Measurements from ENCODE around the gene SRD5A2.

SRD5A2 gene

DNA sequence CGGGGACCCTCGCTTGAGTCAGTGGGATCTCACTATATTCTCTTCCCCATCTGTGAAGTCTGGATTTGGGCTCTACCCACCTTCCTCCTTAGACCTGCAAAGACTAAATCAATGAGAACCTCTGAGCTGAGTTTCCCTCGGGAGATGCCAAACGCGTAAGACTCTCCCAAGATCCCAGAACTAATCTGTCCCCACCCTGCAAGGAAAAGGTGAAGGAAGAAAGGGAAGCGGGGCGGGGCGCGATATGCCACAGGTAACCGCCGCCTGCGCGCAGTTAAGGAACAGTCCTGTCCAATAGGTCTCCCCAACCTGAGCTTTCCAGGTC, 780 bp downstream of the SRD5A2 start:
- Histone ChIP-seq H3K9me3 (no peaks in the 10 kb centered on the region), H3K4me1 (ENCODE audit: control insufficient read depth in 1 of 2, insufficient read depth in 1 of 2, low read depth in 1 of 2, low read length in 1 of 2) (no peaks in the 10 kb centered on the region), H3K4me3 (ENCODE audit: low read depth in 1 of 2, low read length in 1 of 2) (no peak overlapping the region), H3K27me3 (peaks cover 61% of the 10 kb centered on the region), H3K36me3 (no peaks in the 10 kb centered on the region), H3K27ac (no peak overlapping the region)
- TF ChIP-seq, protein P1, sequence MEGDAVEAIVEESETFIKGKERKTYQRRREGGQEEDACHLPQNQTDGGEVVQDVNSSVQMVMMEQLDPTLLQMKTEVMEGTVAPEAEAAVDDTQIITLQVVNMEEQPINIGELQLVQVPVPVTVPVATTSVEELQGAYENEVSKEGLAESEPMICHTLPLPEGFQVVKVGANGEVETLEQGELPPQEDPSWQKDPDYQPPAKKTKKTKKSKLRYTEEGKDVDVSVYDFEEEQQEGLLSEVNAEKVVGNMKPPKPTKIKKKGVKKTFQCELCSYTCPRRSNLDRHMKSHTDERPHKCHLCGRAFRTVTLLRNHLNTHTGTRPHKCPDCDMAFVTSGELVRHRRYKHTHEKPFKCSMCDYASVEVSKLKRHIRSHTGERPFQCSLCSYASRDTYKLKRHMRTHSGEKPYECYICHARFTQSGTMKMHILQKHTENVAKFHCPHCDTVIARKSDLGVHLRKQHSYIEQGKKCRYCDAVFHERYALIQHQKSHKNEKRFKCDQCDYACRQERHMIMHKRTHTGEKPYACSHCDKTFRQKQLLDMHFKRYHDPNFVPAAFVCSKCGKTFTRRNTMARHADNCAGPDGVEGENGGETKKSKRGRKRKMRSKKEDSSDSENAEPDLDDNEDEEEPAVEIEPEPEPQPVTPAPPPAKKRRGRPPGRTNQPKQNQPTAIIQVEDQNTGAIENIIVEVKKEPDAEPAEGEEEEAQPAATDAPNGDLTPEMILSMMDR (IDR thresholded peaks at IDR 0.05) = no peak

DNA sequence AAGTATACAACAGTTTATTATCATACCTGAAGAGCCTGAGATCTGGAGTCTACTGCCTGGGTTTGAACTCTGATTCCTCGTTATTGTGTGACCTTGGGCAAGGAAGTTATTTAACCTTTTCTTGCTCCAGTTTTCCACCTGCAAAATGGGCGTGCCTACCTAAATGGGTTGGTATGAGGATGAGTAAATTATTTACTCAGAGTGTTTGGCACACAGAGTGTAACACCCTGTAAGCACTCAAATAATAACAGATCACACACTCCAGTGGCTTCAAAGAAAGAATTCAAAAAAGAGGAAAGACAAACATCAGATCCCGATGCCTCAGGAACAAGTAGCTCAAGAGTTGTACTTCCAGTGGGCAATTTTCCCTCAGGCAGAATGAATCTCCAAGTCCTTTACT, 2.4 kb downstream of the SRD5A2 start:
- Histone ChIP-seq H3K4me1 (ENCODE audit: control insufficient read depth in 1 of 2, insufficient read depth in 1 of 2, low read depth in 1 of 2, low read length in 1 of 2) (no peaks in the 10 kb centered on the region), H3K36me3 (no peaks in the 10 kb centered on the region), H3K27ac (no peak overlapping the region), H3K9me3 (no peaks in the 10 kb centered on the region), H3K27me3 (peaks cover 61% of the 10 kb centered on the region), H3K4me3 (ENCODE audit: low read depth in 1 of 2, low read length in 1 of 2) (no peak overlapping the region)
- TF ChIP-seq, protein P1 (IDR thresholded peaks at IDR 0.05) = no peak

DNA sequence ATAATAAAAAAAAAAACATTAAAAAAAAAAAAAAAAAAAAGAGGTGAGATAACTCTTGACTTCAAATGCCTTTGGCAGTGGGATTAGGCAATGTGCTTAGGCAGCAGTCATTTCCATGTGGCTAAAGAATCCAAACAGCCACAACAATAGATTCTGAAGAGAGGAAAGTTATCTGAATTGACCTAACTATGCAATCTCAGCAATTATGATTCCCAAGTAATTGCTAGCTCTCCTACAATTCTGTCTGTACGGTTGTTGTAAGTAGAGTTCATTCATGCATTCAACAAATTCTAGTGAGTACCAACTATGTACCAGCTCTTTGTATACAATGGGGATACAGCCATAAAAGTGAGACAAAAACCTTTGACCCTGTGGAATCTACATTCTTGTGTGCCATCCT, 3.6 kb downstream of the SRD5A2 start:
- Histone ChIP-seq H3K9me3 (no peaks in the 10 kb centered on the region), H3K4me3 (ENCODE audit: low read depth in 1 of 2, low read length in 1 of 2) (no peak overlapping the region), H3K27ac (no peak overlapping the region), H3K36me3 (no peaks in the 10 kb centered on the region), H3K27me3 (peaks cover 50% of the 10 kb centered on the region), H3K4me1 (ENCODE audit: control insufficient read depth in 1 of 2, insufficient read depth in 1 of 2, low read depth in 1 of 2, low read length in 1 of 2) (no peaks in the 10 kb centered on the region)
- TF ChIP-seq, protein P1 (IDR thresholded peaks at IDR 0.05) = no peak

DNA sequence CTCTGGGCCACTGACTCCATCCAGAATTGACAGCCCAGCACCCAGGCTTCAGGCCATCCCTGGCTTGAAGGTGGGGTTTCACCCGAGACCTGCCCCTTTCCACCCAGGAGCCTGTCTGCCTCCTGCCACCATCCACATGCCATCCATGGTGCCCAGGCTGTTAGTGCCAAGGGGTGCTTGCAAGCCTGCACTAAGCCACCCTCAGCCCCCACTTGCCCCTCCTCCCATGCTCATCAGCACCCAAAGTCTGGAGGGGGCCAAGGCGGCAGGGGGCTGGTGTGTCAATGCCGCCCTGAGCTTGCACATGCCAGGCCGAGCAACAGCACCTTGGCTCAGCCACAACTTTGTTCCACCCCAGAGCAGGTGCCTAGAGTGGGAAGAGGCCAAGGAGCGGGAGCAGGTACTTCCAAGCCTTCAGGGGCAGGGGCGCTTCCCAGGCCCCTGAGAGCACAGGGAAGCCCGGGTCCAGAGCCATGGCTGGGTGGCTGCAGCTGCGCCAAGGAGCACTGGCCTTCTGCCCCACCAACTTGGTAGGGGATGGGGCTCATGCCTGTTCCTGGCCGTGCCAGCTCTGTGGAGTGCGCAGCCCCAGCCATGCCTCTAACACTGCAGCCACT, 12.0 kb downstream of the SRD5A2 start:
- Histone ChIP-seq H3K36me3 (no peaks in the 10 kb centered on the region), H3K4me1 (ENCODE audit: control insufficient read depth in 1 of 2, insufficient read depth in 1 of 2, low read depth in 1 of 2, low read length in 1 of 2) (no peaks in the 10 kb centered on the region), H3K27ac (no peak overlapping the region), H3K9me3 (no peaks in the 10 kb centered on the region), H3K27me3 (no peaks in the 10 kb centered on the region), H3K4me3 (ENCODE audit: low read depth in 1 of 2, low read length in 1 of 2) (no peak overlapping the region)
- TF ChIP-seq, protein P1 (IDR thresholded peaks at IDR 0.05) = no peak

DNA sequence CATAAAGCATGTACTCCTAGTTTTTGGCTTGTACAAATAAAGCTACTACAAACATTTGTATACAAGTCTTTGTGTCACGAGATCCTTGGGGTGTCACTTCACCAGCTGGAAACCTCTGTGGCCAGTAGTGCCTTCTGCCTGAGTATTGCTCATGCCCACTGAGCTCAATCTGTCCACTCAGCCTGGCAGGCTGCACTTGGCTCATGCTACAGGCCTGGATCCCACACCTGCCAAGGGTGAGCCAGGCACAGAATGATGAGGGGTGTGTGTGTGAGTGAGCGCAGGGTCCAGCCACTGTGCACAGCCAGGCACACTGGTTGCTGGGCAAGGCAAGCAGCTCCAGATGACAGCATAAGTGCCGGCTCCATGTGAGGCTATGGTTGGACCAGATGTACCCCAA, 13.1 kb downstream of the SRD5A2 start:
- TF ChIP-seq, protein P1 (IDR thresholded peaks at IDR 0.05) = no peak
- no peaks in the 10 kb centered on the region for H3K27me3 ChIP-seq
- no peaks in the 10 kb centered on the region for H3K4me1 ChIP-seq (ENCODE audit: control insufficient read depth in 1 of 2, insufficient read depth in 1 of 2, low read depth in 1 of 2, low read length in 1 of 2)
- H3K4me3 ChIP-seq (ENCODE audit: low read depth in 1 of 2, low read length in 1 of 2) = no peak overlapping the region
- no peaks in the 10 kb centered on the region for H3K36me3 ChIP-seq
- no peaks in the 10 kb centered on the region for H3K9me3 ChIP-seq
- H3K27ac ChIP-seq = no peak overlapping the region

All from neutrophil (primary cell).